ENCODE data around the gene HECW1.

The HECW1 gene

DNA sequence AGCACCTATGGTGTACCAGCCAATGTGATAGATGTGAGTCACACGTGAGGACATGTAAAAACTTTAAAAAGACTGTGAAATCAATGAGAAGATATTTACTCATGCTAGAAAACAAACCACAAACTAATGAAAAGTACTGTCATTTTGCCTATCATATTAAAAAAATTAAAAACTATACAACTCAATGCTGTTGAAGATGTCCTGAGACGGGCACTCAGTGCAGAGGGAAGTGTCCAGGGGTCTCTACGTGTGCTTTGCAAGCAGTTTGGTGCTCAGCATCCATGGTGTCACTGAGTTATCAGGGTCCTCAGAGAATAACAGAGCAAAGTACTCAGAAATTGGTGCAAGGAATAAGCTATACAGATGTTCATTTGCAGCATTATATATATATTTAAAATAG lies 162.3 kb downstream of the HECW1 start:
- no peak for DNase-seq

DNA sequence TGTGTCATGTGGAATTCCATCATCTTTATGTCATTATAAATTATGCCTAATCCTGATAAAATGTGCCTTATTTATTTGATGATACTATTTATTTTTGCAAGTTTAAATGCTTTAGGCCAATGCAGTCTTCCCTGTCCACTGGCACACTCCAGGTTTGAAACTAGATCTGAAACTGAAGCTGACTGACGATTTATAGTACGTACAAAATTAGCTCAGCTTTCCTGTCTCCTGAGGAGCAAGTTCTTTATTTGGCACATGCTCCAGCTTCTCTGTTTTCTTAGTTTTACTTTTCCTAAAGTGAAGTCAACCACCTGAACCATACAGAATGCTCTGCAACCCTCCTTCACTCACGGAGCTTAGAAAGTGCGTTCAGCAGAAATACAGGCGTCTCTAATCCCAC lies 164.1 kb downstream of the HECW1 start:
- no peak for DNase-seq

DNA sequence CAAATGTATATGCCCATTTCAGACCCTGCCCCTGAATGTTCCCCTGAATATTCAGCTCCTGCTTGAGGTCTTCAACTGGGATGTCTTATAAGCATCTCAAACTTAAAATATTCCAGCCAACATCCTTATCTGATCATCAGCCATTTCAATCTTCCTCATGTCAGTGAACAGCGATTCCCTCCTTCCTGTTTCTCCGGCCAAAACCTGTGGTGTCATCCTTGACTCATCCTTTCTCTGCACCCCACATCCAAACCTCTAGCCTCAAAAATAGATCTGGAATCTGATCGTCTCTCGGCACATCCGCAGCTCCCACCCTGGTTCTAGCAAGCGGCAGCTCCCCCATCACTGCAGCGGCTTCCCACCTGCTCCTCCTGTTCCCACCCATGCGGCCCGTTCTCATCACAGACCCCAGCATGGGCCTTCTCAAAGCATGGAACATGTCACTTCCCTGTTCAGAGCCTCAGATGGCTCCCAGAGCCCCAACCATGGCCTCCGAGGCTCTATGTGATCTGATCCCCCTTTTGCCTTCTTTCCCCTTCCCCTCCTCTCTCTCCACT lies 165.7 kb downstream of the HECW1 start:
- DNase-seq: no peak

DNA sequence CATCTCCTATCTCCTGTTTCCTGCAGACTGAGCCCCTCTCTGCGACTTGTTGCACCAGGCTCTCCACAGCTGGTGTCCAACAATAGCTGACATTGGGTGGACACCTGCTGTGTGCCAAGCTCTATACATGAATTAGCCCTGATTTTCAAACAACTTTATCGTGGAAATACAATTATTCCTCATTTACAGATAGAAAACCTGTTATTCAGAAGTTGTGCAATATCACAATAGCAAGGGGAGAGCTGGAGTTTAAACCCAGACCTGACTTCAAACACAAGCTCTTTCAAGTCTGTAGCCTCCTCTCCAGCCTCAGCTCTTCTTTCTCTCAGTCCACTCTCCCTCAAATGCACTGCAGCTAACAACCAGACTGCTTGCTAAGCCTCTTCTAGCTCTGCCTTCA lies 168.8 kb downstream of the HECW1 start:
- no peak for DNase-seq

DNA sequence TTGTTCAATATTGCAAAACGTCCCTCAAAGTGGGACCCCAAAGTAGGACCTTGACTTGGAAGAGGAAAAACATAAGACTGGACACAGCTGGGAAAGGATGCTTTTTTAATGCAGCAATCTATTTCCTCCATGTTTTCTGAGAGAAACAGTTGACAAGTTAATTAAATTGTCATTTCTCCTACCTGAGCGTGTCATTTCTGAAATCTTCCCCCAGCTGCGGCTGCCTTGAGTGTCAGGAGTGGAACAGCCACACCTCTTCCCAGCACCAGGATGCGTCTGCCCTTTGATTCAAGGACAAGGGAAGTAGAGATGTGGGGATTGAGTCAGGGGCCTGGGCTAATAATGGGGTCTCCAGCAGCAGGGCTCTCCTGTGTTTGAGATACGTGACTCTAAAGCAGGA lies 171.3 kb downstream of the HECW1 start:
- no peak for DNase-seq

DNA sequence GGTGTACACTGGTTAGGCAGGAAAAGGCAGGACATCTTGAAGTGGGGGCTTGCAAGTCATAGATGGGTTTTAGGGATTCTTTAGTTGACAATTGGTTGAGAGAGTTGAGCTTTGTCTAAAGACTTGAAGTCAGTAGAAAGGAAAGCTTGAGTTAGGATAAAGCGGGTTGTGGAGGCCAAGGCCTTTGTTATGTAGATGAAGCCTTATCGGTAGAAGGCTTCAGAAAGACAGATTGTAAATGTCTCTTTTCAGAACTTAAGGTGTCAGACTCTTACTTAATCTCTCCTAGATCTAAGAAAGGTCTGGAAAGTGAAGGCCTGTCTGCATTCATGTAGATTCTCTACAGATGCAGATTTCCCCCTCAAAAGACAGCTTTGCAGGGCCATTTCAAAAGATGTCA lies 177.4 kb downstream of the HECW1 start:
- DNase-seq: no peak

DNA sequence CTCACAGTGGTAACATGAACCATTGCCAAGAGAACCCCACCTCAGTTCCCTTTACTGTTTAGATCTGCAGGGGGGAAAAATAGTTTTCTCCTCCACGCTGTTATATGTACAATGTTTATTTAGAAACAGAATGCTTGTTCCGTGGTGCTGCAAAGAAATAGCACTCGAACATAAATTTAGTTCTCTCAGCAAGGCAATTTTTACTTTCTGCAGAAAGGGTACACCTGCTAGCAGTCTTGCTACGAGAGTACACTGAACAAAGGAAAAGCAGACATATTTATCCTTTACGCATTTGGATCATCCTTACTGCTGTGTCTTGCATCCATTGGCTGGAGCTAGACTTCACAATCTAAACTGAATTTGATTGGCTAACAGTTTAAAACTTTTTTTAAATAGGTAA lies 178.5 kb downstream of the HECW1 start:
- DNase-seq: no peak

DNA sequence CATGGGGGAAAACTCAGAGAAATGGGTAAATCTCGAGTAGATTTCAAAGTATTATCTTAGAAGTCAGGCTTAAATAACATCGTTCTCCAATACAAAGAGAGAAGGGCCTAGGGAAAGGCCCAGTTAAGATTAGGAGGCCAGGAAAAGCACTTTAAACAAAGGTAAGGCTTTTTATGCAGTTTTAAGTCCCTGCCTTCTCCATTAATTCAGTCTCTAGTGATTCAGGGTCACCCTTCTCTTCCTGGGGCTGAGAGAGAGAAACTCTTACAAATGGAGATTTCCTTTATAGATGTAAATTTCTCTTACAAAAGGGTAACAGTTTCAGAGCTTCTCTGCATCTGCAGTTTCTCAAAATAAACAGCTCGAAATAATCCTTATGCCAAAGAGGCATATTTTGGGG lies 179.3 kb downstream of the HECW1 start:
- no peak for DNase-seq

DNA sequence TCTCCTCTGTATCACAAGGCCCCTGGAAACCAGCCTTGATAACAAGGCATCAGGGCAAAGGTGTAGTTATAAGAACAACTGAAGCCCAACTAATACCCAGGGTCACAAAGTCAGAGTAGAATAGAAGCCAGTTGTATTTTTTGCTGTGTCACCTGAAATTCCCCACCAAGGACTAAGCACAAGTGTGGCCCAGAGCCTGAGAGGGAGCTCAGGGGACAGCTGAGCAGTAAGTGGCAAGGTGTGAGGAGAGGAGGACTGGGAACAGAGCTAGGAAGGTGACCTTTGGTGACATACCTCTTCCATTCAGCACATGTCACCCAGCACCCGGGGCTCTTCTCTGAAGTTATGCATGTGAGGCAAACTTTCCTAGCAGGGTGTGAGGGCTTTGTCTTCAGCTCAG lies 179.9 kb downstream of the HECW1 start:
- DNase-seq: no peak

DNA sequence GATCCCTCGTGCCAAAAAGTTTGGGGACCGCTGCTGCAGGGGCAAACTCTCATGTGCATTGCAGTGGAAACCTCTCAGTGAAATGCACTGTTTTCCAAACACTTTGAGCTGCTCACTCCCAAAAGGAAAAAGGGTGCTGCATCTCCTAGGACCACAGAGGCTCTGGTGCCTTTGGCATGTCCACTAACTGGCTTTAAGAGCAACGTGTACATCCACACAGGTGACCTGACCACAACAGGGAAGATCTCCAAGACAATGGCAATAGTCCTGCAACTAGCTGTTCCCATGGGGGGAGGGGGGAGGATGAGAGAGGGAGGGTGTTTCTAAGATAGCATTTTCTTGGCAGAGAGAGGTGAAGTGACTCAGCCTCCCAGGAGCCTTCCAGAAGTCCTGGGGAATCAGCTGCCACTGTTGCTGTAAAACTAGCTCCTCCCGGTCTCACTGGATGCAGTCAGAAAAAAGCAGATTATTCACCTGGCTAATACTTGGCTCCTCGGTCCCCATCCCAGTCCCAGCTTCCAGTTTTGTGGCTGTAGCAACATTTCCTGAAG lies 181.7 kb downstream of the HECW1 start:
- no peak for DNase-seq

DNA sequence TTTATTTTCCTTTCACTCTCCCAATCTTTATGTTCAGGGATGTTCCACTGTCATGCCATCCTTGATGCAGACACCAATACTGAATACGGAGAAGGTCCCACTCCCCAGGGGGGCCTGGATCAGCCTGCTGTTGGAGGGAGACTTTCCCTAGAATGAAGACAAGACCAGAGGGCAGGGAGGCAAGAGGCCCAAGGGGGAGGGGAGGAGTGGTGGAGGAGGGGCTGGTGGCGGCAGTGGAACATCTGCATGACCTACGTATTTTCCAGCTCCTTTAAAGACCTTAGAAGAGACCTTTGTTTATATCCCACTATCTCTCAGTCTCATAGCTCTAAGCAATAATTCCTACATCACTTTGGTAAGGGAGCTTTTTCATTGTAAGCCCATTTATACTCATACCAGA lies 183.0 kb downstream of the HECW1 start:
- no peak for DNase-seq

DNA sequence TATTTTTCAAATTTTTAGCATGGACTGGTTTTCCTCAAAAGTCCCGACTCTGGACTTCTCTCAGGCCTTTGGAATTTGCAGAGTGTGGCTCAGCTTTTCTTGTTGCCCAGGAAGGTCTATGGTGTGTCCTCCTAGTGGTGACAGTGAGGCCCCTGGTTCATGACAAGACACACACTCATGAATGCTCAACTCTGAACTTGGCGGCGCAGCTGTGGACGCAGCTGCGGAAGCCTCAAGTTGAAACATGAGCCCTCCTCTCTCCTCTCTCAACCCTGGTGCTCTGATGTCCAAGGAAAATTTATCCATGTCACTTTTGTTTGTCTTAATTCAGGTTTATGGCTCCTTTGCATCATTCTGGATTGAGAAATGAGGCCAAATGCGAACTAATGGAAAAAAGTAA lies 183.9 kb downstream of the HECW1 start:
- DNase-seq: no peak

DNA sequence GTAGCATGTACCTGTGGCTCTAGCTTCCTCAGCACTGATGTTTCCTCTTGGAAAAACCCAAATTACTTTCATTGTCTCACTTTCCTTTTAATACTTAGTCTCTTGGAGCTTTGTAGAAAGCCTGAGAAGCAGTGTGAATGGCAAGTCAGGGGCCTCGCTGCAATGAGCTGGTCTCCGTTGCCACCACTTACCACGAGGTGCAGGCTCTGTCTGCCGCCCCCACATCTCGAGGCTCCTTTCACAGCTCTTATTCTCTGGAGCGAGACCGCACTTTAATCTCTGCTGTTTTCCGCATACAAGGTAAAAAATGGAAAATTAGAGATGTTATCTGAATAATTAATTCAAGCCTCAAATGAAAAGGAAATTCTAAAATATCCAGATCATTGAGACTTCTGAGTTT lies 186.2 kb downstream of the HECW1 start:
- DNase-seq: no peak

DNA sequence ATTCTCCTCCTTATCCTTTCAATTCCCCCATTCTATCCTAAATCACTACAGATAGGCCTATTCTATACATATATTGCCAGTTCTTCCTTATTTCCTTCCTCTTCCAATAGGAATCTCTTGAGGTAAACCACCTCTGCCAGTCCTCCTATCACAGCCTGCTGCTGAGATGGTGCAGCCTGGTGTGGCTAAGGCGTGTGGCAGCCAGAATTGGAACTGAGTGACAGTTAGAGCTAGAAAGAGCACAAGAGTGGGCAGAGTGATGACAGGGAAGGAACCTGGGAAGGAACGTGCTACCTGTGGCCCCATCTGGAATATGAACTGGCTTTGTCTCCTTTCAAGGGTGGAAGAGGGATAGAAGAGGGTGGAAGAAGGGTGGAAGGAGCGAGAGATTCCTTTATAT lies 187.7 kb downstream of the HECW1 start:
- DNase-seq: no peak

DNA sequence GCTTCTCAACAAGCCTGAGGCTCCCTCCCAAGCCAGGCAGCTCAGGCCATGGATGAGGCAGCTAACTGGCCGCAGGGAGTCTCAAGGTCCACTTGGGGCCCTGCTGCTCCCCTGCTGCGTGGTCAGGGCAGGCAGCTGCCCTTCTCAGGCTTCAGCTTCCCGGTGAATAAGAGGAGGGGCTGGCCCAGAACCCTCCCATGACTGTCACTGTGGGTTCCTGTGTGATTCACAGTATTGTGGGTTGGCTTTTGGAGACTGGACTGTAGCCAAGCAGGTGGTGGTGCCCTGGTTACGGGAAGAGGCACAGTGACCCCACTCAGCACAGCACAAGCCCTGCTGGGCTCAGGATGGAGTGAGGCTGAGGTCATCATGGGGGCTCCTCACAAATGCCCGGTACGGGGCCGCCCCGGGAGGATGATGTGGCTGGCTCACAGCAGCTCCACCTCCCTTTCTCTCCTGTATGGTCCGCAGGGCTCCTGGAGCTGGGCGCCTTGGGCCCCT lies 189.8 kb downstream of the HECW1 start:
- DNase-seq: no peak

DNA sequence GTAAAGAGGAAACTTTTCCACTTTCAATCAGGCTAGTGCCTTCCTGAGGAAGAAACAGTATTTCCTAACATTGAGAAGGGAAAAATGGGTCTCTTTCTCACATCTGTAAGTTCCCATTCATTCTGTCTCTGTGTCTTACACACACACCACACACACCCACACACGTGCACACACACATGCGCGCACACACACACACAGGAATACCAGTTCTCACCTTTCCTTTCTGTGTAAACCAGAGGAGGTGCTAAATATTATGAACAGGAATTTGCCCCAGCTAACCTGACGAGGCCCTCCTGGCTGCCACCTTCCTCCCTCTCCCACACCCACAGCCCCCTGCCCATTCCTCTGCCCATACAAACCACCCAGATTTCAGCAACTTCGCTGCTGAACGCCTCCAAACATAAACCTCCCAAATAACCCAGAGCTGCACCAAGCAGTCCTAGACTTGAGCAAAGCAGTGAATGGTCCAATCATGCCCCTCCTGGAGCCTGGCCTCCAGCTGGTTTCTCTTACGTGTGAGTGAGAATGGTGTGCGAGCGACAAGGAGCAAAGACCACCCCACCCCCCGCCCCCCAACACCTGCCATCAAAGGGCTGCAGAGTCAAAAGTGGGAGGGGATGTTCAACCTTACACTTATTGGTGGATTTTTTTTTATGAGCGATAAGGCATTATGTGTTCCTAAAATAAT lies 190.5 kb downstream of the HECW1 start:
- DNase-seq: no peak

DNA sequence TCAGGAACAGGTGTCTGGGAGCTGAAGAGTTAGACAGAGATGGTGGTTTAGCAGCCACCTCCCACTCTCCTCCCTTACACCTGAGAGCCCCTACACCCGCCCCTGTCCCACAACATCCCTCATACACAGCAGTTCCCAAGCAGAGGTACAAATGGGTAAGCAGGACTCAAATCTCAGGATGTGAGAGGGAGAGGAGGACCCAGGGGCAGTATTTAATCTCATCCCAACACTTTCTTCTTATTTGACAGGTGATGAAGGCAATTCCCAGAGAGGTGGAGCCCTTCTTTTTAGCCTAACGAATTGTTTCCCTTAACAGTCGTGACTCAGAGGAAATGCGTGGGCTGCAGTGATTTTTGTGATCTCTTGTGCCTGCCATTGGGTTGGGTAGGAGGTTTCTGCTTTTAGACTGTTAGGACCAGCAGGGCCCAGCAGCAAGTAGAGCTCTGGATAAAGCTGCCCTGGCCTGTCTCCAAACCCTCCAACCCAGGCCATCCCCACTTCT lies 191.3 kb downstream of the HECW1 start:
- no peak for DNase-seq

DNA sequence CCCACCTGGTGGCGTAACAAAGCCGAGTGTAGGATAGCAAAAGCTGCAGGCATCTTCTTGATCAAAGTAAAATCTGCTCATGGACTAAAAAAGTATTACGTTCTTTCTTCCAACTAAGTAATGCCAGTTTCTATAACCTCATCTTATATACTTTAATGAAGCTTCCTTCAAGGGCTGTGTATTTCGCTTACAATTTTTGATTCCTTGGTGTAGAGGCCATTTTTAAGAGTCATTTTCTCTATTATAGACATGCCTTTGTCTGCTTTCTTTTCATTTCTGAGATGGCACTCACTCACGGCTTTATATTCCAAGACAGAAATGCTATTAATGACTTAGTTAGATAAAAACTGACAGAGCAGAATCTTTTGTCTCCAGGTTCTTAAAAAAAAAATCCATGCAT lies 194.0 kb downstream of the HECW1 start:
- no peak for DNase-seq

DNA sequence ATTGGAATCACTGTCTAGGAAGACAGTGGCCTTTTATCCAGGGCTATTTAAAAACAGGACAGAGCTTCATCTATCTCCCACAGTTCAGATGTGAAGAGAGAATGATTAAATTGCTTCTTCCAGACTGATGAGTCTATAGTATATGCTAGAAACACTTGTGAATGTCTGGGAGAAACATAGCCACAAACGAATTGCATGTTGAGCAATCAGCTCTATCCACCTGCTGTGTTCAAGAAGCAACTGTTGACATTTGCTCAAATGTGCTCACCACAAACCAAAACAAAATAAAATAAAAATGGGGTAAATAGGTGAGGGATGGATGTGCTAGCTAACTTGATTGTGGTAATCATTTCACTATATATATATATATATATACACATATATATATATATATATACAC lies 195.1 kb downstream of the HECW1 start:
- no peak for DNase-seq

DNA sequence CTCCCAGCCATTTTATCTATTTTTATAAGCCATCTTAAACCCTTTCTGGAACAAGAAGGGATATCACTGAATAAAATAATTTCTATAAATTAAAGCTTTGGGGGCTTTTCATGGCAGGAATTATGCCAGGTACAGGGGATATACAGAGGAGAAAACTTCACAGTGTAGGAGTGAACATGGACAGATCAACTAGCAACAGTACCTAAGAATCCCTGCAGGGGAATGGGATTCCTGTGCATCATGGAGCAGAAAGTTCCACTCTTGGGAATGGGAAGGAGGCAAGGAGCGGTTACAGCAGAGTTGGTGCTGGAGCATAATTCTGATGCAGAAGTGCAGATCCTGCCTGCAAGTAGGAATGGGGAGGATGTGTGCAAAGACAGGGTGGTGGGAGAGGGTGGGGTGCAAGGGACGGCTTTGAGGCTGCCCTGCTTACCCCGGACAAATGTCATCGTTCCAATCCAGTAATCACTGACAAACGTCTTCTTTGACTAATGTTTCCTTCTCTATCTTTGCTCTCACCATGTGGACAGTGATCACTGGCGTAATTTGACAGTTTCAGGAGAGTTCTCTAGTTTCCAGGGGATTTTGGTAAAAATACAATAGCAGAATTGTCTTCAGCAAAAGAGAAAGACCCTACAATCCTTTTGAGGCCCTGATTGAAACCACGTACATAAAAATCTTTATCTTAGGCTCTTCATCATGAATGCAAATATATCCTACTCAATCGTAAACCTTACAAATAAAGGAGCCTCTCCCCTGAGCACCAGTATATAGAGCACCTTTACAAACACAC lies 196.7 kb downstream of the HECW1 start:
- DNase-seq: no peak

DNA sequence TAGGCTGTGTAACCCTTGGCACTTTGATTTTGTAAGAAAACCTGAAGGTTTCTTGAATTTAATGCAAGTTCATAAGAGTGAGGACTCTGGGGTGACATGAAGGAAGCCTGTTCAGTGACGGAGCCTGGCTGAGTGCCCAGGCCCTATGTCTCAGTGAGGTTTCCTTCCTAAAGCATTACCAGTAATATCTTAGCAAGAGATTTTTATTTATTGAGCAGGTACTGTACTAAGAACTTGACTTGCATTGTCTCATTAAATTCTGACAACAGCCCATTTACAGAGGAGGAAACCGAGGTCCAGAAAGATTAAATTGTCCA lies 197.2 kb downstream of the HECW1 start:
- DNase-seq: no peak

DNA sequence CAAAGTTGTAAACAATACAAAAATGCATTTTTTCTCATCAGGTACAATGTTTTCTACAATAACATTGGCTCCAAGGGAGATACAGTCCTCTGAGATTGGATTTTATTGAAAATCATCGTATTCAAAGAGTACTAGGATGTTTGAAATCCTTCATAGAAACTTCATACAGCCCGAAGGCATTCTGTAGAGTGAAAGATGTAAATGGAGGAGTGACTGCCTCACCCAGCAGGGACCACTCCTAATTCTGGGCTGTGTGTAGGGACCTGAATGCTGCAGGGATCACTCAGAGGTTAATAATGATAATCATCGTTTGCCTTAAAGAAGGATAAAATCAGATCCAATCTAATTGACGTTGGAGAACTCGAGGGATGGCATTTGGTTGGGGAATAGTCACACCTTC lies 198.6 kb downstream of the HECW1 start:
- DNase-seq: no peak

DNA sequence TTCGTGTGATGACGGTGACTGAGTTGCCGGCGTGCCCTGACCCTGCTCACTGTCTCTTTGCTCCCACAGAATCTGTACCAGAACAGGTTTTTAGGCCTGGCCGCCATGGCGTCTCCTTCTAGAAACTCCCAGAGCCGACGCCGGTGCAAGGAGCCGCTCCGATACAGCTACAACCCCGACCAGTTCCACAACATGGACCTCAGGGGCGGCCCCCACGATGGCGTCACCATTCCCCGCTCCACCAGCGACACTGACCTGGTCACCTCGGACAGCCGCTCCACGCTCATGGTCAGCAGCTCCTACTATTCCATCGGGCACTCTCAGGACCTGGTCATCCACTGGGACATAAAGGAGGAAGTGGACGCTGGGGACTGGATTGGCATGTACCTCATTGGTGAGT lies 199.2 kb downstream of the HECW1 start:
- no peak for DNase-seq

Measured in KG1 (cell line).